Fibroblast of skin of right biceps (primary cell): ENCODE data around the gene SPDYE4.

ENCODE experiments used
- DNase-seq: peaks from one replicate; pipeline ENCODE4 v3.0.0-alpha.2; 2013

Gene SPDYE4

GRCh38 chr17:8736796-8737195, 21.6 kb downstream of the SPDYE4 start:
- no peak for DNase-seq

GRCh38 chr17:8736362-8736761, 22.0 kb downstream of the SPDYE4 start:
- DNase-seq, result no peak

GRCh38 chr17:8735336-8735939, 22.9 kb downstream of the SPDYE4 start:
- no peak for DNase-seq

GRCh38 chr17:8734876-8735275, 23.5 kb downstream of the SPDYE4 start:
- no peak for DNase-seq

- peak; percentile 31 for DNase-seq
Measured at GRCh38 chr17:8732406-8733085, 25.8 kb downstream of the SPDYE4 start.

GRCh38 chr17:8729860-8730259, 28.5 kb downstream of the SPDYE4 start:
- DNase-seq, result no peak

GRCh38 chr17:8729421-8729820, 28.9 kb downstream of the SPDYE4 start:
- DNase-seq, result no peak

GRCh38 chr17:8728971-8729370, 29.4 kb downstream of the SPDYE4 start:
- no peak for DNase-seq

- peak; percentile 20 for DNase-seq
Measured at GRCh38 chr17:8728251-8728938, 30.0 kb downstream of the SPDYE4 start.

- DNase-seq, result peak; percentile 39
Measured at GRCh38 chr17:8726941-8727555, 31.3 kb downstream of the SPDYE4 start.

GRCh38 chr17:8725881-8726876, 32.2 kb downstream of the SPDYE4 start:
- DNase-seq, result no peak

- DNase-seq, result no peak
Measured at GRCh38 chr17:8724451-8724850, 33.9 kb downstream of the SPDYE4 start.

GRCh38 chr17:8720596-8720995, 37.8 kb downstream of the SPDYE4 start:
- no peak for DNase-seq

- no peak for DNase-seq
Measured at GRCh38 chr17:8719291-8720246, 38.8 kb downstream of the SPDYE4 start.

GRCh38 chr17:8718001-8718563, 40.3 kb downstream of the SPDYE4 start:
- DNase-seq, result no peak

- no peak for DNase-seq
Measured at GRCh38 chr17:8713878-8714277, 44.5 kb downstream of the SPDYE4 start.

- no peak for DNase-seq
Measured at GRCh38 chr17:8713315-8713714, 45.0 kb downstream of the SPDYE4 start.

- no peak for DNase-seq
Measured at GRCh38 chr17:8712698-8713097, 45.6 kb downstream of the SPDYE4 start.

GRCh38 chr17:8711291-8711690, 47.1 kb downstream of the SPDYE4 start:
- DNase-seq, result no peak

- DNase-seq, result no peak
Measured at GRCh38 chr17:8710813-8711212, 47.5 kb downstream of the SPDYE4 start.

- DNase-seq, result no peak
Measured at GRCh38 chr17:8709006-8709405, 49.3 kb downstream of the SPDYE4 start.
